GM23248 (cell line): ENCODE results near the gene CPOX.

Source experiments
- EZH2 ChIP-seq: fragments of 200-600 bp; sonication (generic); IDR thresholded peaks from 2 replicates; pipeline ENCODE4 v1.6.1; 2018; ENCODE audit warnings: antibody characterized with exemption, mild to moderate bottlenecking; ENCODE audit not compliant: insufficient read depth, poor library complexity, severe bottlenecking
- EZH2phosphoT487 ChIP-seq: fragments of 200-600 bp; sonication (generic); IDR thresholded peaks from 2 replicates; pipeline ENCODE4 v1.6.1; 2018; ENCODE audit warnings: antibody characterized with exemption, moderate library complexity, mild to moderate bottlenecking, low read depth; ENCODE audit not compliant: insufficient read depth

DNA sequence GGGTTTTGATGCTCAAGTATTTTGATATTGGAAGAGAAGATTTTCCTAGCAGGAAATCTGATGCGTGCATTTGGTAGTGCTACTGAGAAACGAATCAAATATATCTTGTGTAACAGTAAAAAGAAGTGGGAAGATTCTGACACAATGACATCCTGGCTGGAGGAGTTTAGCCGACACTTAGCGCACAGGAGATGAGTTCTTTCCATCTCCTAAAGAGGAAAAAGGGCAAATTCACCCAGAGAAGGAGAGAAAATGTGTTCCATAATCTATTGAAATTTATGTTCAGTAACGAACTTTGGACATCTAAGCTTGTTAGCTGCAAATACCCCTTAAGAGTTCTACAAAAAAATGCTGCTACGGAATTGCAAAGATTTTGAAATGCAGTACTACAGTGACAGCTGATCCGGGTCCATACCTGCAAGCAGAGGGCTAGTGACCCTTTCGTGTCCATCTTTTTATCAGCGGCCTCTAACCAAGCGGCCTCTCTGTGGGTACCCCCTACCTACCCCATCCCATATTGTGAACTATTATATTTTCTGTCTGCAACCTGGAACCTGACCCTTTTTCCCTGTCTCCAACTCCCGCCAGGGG, 971 bp downstream of the CPOX start:
- TF ChIP-seq EZH2phosphoT487 (no peak), EZH2 (no peak)
